Endothelial cell of hepatic sinusoid (primary cell): ENCODE results near the gene KCTD1.

Source experiments
- in situ Hi-C: cut with HindIII; loops from 2 replicates; pipeline ENCODE4 v1.10.0; 2017; ENCODE audit warnings: low sequenced_read_pairs

The KCTD1 gene

GRCh38 chr18:26488417-26489009 lies 59.8 kb downstream of the KCTD1 start:
- in situ Hi-C loops: no loop called here

GRCh38 chr18:26487437-26487836 lies 60.9 kb downstream of the KCTD1 start:
- in situ Hi-C loops: no loop called here

GRCh38 chr18:26483633-26484032 lies 64.7 kb downstream of the KCTD1 start:
- in situ Hi-C loops: no loop called here

DNA sequence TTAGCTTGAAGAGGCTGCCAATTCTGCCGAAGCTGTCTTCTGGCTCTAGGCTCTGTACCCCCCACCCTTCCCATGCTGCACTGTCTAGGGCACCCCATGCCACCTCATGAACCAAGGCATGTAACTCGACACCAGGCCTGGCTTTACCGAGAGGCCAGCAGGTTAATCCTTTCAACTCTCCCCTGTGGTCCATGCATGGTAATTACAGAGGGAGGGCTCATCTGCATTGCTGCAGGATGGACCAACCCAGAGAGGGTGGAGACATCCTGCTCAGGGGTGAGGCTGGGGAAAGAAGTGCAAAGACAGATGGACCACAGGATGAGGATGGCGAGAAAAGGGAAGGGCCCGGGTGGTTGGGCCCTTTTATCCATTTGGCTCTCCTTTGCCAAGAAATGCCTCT lies 65.8 kb downstream of the KCTD1 start:
- in situ Hi-C loops: no loop called here

DNA sequence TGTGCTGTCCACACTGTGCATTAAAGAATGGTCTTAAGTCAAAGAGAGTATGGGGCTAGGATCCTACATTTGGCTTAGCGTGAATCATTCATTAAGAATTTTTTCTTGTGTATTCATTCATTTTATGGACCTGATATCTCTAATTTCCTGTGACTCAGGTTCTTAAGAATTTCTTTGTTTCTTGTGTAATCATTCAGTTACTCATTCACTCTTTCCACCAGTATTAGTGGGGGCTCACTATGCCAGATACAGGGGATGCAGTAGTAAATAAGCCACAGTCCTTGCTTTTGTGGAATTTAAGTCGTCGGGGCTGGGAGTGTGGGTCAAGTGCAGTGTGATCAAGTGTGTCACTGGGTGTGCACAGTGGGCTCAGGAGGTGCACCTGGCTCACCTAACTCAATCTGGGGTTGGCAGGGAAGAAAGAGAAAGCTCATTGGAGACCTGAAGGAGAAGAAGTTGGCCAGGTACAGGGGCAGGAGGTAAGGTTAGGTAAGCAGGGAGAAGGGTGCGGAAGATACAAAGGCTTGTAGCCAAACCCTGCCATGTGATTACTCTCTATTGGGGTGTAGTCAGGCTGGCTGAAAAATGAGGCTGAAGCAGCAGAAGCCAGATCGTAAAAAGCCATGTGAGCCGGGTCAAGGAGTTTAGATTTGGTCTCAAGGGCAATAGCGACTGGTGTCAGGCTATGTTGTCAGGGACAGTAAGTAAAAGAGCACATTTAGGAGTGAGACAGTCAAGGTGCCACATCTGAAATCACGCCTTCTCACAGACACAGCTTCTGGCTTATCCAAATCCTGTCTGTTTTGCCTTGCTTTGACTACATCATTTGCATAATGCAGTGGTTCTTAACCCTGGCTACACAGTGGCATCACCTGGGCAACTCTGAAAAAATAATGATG lies 67.2 kb downstream of the KCTD1 start:
- in situ Hi-C loops: no loop called here

DNA sequence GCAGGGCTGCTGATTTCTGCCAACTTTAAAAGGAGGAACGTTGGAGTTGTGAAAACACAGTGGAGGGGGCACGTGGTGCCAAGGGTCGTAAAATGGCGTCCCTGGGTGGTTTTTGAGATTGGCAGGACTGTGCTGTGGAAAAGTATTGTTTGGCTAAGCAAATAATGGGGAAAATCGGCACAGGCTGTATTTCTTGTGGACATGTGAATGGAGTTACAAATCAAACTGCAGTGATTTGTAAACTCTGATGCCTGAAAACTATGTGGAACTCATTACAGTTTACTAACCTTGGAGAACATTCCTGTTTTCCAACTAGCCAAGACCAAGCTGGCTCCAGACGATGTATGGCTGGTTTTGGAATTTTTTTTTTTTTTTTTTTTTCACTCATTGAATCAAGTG lies 68.7 kb downstream of the KCTD1 start:
- in situ Hi-C loops: no loop called here

DNA sequence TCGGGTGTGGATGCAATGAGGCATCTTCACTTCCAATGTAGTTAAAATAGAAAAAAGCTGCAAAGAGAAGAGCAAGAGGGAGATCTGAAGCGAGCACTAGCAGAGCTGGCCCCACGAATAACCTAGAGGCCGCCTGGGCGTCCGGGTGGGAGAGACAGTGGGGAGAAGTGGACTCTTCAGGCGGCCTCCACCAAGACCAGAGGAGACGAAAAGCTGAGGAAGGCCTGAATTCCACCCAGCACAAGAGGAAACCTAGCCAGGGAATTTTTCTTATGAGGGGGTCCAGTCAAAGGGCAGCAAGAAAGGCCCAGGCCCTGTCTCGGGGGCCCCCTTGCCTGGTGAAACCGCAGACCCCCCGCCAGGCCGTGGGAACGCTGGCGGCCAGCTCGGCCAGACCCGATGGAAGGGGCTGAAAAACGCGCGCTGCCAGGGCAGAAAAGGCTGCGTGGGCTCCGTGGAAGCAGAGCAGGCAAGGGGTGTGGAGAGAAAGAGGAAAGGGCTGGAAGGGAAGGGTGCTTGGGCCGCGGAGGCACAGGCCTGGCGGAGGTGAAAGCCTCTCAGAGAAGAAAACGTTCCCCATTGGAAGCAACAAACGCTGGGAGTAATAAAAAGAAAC lies 69.2 kb downstream of the KCTD1 start:
- in situ Hi-C loops: no loop called here

GRCh38 chr18:26477828-26478466 lies 70.4 kb downstream of the KCTD1 start:
- in situ Hi-C loops: no loop called here

GRCh38 chr18:26476697-26477096 lies 71.7 kb downstream of the KCTD1 start:
- in situ Hi-C loops: no loop called here

DNA sequence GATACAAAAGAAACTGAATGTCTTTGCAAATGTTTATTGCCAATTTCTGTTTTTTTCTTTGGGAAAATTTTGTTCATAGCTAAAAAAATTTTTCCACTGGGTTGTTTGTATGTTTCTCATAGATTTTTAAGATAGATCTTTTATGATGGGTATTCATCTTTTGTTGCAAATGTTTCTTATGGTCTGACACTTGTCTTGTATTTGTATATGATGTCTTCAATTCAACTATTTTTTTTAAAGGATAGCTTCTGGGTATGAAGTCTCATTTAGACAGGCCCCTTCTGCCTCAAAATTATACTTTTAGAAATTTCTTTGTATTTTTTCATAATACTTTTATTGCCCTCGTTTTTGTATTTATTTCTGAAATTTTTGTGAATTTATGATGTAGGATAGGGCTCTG lies 73.8 kb downstream of the KCTD1 start:
- in situ Hi-C loops: no loop called here

GRCh38 chr18:26473672-26474071 lies 74.7 kb downstream of the KCTD1 start:
- in situ Hi-C loops: no loop called here

GRCh38 chr18:26471826-26472225 lies 76.5 kb downstream of the KCTD1 start:
- in situ Hi-C loops: no loop called here

GRCh38 chr18:26471027-26471426 lies 77.3 kb downstream of the KCTD1 start:
- in situ Hi-C loops: no loop called here

GRCh38 chr18:26470011-26470637 lies 78.2 kb downstream of the KCTD1 start:
- in situ Hi-C loops: no loop called here

DNA sequence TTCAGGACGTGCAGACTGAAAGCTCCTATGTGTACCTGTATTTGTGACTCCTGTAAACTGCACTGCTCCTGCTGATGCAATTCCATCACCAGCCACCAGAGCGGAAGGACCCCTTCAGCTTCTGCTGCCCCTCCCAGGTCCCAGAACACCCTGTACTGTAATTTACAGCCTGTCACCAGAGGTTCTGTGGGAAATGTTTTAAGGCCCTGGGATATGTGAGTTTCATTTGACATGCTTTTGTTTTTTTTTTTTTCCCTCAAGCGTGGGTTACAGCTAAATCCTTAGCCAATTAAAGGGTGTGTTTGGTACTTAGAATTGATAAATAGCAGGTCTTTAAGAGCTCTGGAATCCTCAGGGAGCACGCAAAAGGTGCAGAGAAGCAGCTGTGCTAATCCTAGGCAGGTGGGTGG lies 79.4 kb downstream of the KCTD1 start:
- in situ Hi-C loops: no loop called here

DNA sequence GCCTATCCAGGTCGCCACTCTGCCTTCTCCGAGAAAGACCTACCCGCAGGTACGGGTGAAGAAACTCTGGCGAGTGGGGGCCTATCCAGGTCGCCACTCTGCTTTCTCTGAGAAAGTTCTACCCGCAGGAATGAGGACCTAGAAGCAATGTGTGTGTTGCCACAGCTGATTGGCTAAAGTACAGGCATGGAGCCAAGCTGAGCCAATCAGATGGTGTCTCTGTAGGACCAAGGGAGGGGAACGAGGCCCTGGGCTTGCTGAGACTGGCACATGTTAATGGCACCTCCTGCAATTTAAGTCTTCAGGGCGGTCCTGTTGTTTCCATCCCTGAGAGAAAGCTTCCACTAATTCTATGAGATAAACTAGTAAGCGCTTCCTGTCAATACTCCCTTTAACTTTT lies 82.3 kb downstream of the KCTD1 start:
- in situ Hi-C loops: no loop called here

DNA sequence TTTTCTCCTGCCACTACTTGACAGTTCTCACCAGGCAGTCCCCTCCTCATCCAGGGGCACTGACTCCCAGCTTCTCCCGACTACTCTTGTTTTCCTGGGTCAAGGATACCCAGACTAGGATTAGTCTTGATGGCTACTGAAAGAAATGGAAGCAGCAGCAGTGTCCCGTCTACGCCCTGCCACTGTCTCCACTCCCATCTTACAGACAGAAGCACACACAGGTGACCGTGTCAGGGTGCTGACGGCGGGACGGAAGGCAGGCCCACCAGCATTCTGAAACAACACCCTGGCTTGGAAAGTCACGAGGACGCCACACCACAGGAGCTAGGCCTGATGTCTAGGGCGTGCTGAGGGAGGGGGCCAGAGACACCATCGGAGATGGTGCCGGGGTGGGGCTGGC lies 82.9 kb downstream of the KCTD1 start:
- in situ Hi-C loops: no loop called here

- in situ Hi-C loops: loop anchor here (5.0 kb wide), 1 partner anchor 37 kb away; no protein-coding TSS in a partner anchor
Measured at GRCh38 chr18:26464128-26465011, 84.0 kb downstream of the KCTD1 start.

- in situ Hi-C loops: loop anchor here (5.0 kb wide), 1 partner anchor 35 kb away; no protein-coding TSS in a partner anchor
Measured at GRCh38 chr18:26462355-26462754, 86.0 kb downstream of the KCTD1 start.

GRCh38 chr18:26461405-26461804 lies 86.9 kb downstream of the KCTD1 start:
- in situ Hi-C loops: loop anchor here (5.0 kb wide), 1 partner anchor 34 kb away; no protein-coding TSS in a partner anchor
